GM21786 (cell line): ENCODE measurements around the gene MORN1.

Experiments
- ATAC-seq: cut with Tn5 transposase; IDR thresholded peaks from one replicate; pipeline ENCODE4 v1.9.1; 2021; ENCODE audit not compliant: unreplicated experiment

Gene MORN1

DNA sequence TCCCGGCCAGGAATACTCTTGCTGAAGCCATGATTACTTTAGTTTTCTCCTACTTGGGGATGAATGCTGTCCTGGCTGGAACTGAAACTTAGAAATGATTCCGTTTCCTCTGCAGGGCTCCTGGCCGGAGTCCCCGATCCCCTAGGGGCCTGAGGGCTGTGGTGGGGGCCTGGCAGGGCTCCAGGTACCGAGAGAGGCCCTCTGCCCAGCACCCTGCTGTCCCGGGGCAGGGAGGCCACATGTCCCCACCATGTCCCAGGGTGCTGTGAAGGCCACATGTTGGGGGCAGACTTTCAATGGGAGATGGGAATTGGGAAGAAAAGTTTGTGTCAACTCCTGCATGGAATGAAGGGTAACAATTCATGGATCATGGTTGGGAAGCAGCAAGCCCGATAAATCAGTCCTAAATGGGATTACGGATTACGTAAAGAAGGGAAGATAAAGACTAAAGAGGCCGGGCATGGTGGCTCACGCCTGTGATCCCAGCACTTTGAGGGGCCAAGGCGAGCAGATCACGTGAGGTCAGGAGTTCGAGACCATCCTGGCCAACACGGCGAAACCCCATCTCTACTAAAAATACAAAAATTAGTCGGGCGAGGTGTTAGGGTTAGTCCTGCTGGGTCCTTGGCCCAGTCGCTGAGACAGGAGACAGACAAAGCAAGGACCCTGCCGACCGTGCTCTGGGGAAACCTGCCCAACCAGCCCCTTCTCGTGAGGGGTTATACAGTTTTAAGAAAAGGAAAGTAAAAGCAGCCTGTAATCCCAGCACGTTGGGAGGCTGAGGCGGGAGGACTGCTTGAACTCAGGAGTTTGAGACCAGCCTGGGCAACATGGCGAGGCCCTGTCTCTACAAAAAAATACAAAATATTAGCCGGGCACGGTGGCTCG is 37.6 kb downstream of the MORN1 start:
- no peak for ATAC-seq

DNA sequence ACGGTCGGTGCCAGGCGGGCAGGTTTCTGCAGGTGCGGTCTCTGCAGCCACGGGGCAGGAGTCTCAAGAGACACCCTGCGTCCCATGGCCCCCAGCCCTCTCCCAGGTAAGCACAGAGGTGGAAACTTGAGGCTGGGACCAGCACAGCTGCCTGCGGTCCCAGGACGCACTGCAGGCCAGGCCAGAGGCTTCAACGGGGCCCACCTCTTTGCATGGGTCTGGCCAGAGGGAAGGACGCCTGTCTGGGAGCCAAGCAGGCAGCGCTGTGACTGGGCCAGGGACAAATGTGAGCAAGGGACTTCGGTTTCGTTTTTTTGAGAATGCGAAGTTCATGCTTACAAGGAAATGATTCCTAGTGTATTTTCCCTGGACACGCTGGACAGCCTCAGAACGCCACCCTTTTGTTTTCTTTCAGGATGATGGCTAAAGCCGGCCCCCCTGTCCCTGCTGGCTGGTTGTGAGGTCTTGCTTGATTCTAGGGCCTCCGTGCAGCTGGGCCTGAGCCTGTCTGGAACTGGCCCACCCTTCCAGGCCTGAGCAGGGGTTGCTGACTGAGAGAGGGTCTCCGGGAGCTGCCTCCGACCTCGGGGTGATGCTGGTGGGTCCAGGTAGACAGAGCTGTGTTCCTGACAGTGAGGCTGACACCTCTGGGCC is 38.3 kb downstream of the MORN1 start:
- ATAC-seq: no peak

DNA sequence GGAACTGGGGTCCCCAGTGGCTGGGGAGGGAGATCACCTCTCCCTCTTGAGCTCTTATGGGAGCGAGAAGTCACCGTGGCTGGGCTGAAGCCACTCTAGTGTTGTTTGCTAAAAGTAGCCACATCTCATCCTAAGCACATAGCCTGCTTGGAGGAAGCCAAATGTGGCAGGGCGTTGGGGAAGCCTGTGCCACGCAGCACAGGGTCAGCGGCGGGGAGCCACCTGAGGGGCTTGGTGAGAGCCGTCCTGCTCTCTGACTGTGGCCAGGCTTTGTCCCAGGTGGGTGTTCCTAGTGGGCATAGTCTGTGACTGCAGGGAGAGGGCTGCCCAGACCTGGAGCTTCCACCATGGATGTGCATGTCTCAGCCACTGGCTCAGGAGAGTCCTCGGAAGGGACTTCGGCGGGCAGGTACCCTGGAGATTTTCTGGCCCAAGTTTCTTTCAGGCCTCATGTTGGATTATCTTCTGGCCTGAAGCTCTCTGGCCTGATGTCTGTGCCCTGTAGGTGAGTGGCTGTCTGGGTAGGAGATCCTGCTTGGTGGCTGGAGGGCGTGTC is 38.9 kb downstream of the MORN1 start:
- ATAC-seq: no peak

DNA sequence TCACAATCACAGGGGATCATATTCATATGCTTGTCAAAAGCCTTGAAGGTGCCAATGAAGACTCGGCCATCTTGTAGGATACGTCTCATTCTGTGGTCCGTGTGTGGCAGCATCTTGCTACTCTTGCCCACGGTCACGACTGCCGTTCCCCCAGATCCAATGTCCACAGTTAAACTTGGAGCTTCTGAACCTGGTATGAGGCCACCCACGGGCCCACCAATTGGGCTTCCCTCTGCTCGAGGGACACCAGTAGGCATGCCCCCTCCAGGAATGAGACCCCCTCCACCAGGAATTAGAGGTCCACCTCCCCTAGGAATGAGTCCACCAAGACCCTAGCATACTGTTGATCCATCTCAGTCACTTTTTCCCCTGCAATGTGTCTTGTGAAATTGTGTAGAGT is 39.6 kb downstream of the MORN1 start:
- ATAC-seq: no peak

DNA sequence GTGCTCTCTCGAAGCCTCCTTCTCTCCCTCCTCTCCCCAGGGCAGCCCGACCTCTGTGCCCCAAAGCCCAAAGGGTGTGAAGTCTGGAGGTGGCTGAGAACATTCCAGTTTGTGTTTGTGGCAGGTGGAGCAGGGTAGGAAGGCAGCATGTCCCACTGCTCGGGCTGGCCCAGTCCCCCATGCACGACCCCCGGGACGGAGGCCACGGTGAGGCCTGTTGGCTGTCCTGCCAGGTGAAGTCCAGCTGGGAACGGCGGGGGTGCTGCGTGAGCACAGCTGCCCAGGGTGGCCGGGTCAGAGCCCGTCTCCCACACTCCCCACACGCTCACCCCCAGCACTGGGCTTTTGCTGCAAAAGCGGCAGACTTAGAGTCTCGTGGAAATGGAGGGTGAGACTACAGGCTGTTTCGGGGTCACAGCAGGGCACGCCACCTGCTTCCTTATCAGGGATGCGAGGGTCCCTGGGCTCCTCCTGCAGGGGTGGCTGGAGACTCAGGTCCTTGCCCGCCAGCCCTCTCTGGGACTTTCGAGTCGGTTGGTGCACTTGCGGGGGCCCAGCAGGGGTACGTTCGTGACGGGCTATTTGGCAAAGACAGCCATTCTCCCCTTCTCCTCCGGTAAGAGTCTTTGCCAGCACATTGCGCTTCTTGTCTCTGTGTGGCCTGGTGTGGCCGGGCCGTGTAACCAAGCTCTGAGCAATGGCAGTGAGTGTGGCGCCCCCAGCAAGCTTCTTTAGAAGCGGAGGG is 40.3 kb downstream of the MORN1 start:
- no peak for ATAC-seq

DNA sequence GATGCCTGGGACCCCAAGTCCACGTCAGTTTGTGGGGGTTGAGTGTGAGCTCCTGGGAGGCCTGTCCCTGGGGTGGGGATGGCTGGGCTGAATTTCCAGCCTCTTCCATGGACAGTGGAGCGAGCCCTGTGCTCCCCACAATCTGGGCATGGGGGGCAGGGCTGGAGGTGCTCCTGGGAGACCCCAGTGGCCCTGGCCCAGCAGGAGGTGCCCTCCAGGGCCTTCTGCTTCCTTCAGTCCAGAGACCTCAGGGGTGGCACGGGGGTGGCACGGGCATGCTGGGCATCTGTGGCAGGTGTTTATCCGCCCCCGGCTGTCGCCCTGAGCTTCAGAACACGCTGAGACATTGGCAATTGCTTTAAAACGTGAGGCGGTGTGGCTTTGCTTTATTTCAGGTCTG is 40.9 kb downstream of the MORN1 start:
- no peak for ATAC-seq

GRCh38 chr1:2349806-2350205 is 41.5 kb downstream of the MORN1 start:
- ATAC-seq: no peak

- no peak for ATAC-seq
These were observed 42.7 kb downstream of the MORN1 start for GRCh38 chr1:2348346-2349325.

DNA sequence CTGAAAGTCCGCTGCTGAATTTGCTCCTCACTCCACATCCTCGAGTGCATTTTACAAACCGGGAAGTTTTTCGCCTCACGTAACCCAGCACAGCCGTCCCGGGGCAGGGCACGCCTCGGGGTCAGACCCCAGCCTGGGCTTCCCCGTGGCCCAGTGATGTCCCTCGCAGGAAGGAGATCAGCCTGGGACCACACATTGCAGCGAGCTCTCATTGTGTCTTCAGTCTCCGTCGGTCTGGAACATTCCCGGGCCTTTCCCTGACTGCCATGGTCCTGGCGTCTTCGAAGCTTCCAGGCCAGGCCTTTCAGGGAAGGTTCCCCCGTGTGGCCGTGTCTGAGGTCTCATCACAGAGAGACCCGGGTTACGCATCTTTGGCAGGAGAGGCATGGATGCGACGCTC is 43.5 kb downstream of the MORN1 start:
- ATAC-seq: no peak

GRCh38 chr1:2347409-2347785 is 44.0 kb downstream of the MORN1 start:
- ATAC-seq: no peak

GRCh38 chr1:2346691-2347408 is 44.5 kb downstream of the MORN1 start:
- ATAC-seq: no peak

GRCh38 chr1:2345297-2346075 is 45.9 kb downstream of the MORN1 start:
- ATAC-seq: no peak

GRCh38 chr1:2344744-2345296 is 46.5 kb downstream of the MORN1 start:
- no peak for ATAC-seq

GRCh38 chr1:2344121-2344681 is 47.2 kb downstream of the MORN1 start:
- ATAC-seq: no peak

DNA sequence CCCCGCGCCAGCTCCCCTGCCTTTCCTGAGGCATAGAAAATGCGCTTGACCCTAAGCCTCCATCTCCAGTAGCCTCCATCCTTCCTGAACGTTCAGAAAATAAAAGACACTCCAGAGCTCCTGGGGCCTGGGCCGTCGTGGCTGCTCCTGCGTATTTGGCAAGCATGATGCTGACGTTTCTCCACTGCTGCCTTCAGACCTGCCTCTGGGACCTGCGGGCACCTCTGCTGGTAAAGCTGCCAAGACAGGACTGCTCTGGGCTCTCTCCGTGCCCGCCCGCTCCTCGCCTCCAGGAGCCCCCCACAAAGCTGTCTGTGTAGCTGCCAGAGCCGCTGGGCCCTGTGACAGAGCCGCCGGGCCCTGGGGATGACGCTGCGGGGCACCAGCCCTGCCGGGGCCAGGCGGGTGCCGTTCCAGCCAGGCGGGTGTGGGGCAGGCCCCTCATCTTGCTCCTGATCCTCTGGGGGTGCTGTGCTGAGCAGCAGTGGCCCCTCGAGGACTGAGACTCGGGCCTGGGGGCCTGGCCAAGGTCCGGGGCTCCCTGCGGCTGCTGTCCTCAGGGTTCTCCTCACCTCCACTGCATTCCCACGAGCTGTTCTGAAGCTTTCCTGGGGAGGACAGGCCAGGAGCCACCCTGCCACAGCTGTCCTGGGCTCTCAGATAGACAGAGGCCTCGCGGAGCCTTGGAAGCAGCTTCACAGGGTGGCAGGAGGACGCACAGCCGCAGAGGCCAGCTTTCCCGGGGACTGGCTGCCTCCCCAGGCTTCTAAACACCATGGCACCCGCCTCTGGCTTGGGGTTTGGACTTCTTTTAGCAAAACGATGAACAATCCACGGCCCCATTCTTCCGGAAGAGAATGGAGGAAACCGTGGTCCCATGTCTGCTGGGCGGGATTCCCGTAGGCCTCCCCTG is 48.1 kb downstream of the MORN1 start:
- no peak for ATAC-seq

DNA sequence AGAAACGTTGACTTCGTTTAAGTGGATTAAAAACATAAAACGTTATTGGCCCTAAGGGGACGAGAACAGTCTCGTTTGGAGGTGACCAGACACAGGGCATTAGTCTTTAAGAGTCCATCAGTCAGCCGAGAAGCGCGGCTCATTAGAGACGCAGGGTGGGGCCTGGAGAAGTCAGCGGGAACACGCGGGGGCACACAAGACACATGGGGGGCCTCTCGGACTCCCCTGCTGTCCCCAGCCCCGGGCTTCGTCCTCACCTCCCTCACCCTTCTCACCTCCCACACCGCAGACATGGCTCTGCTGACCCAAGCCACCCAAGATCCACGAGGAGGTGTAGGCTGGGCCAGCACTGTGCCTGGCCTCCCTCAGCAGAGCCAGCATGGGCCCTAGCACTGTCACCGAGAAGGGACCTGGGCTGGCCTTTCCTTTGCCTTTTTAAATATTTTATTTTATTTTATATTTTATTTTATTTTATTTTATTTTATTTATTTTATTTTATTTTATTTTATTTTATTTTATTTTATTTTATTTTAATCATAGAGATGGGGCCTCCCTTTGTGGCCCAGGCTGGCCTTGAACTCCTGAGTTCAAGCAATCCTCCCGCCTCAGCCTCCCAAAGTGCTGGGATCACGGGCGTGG is 48.9 kb downstream of the MORN1 start:
- no peak for ATAC-seq
